ENCODE results near the gene CCDC33. TPM values are rescaled to one million over a fixed set of nuclear protein-coding genes. Genes with fewer than 3 reads are reported as not detected.

CCDC33 gene
- total and polyA plus RNA-seq, 5 donors from 2014 or later: not detected

- DNase-seq (no peak), ATAC-seq (ENCODE audit: low read depth in 2 of 2) (no peak)
- Mint-ChIP-seq H3K27me3 (no peaks in the 10 kb centered on the region), H3K27ac (no peak overlapping the region), H3K36me3 (no peaks in the 10 kb centered on the region), H3K4me1 (peaks cover 0 to 9% (median 0%) of the 10 kb centered on the region in 4 donors), H3K4me3 (no peak overlapping the region), H3K9me3 (peaks cover 0 to 1% (median 0%) of the 10 kb centered on the region in 7 donors)
- Histone ChIP-seq H3K4me1 (ENCODE audit: control insufficient read depth, insufficient read depth, low read length, poor library complexity, severe bottlenecking) (peaks cover 7% of the 10 kb centered on the region), H3K4me3 (ENCODE audit: low read depth, low read length) (no peak overlapping the region), H3K36me3 (ENCODE audit: control insufficient read depth, insufficient read depth, low read length) (no peaks in the 10 kb centered on the region), H3K9me3 (ENCODE audit: control insufficient read depth in 2 of 2, low read length in 2 of 2) (no peaks in the 10 kb centered on the region), H3K27me3 (ENCODE audit: control insufficient read depth, insufficient read depth, low read length) (no peaks in the 10 kb centered on the region), H3K27ac (ENCODE audit: insufficient read depth, low read length, poor library complexity, severe bottlenecking) (no peak overlapping the region)
These were observed 88.6 kb downstream of the CCDC33 start for GRCh38 chr15:74324714-74325113.

- Mint-ChIP-seq H3K27ac (no peak overlapping the region), H3K27me3 (no peaks in the 10 kb centered on the region), H3K4me1 (no peaks in the 10 kb centered on the region), H3K36me3 (no peaks in the 10 kb centered on the region), H3K4me3 (no peak overlapping the region), H3K9me3 (no peaks in the 10 kb centered on the region)
- Histone ChIP-seq H3K27me3 (ENCODE audit: control insufficient read depth, insufficient read depth, low read length) (no peaks in the 10 kb centered on the region), H3K4me3 (ENCODE audit: low read depth, low read length) (no peak overlapping the region), H3K4me1 (ENCODE audit: control insufficient read depth, insufficient read depth, low read length, poor library complexity, severe bottlenecking) (no peaks in the 10 kb centered on the region), H3K36me3 (ENCODE audit: control insufficient read depth, insufficient read depth, low read length) (no peaks in the 10 kb centered on the region), H3K9me3 (ENCODE audit: control insufficient read depth in 2 of 2, low read length in 2 of 2) (no peaks in the 10 kb centered on the region), H3K27ac (ENCODE audit: insufficient read depth, low read length, poor library complexity, severe bottlenecking) (no peak overlapping the region)
- DNase-seq (no peak), ATAC-seq (ENCODE audit: low read depth in 2 of 2) (no peak)
These were observed 90.6 kb downstream of the CCDC33 start for GRCh38 chr15:74326746-74327145.

GRCh38 chr15:74327756-74328155 lies 91.6 kb downstream of the CCDC33 start:
- Mint-ChIP-seq H3K36me3 (no peaks in the 10 kb centered on the region), H3K4me1 (no peaks in the 10 kb centered on the region), H3K27ac (peak overlapping the region in 1 of 3 donors; percentile 76), H3K9me3 (no peaks in the 10 kb centered on the region), H3K4me3 (no peak overlapping the region), H3K27me3 (no peaks in the 10 kb centered on the region)
- DNase-seq (no peak), ATAC-seq (ENCODE audit: low read depth in 2 of 2) (no peak)
- H3K4me1 ChIP-seq (ENCODE audit: control insufficient read depth, insufficient read depth, low read length, poor library complexity, severe bottlenecking): no peaks in the 10 kb centered on the region
- no peak overlapping the region for H3K27ac ChIP-seq (ENCODE audit: insufficient read depth, low read length, poor library complexity, severe bottlenecking)
- H3K36me3 ChIP-seq (ENCODE audit: control insufficient read depth, insufficient read depth, low read length): no peaks in the 10 kb centered on the region
- no peaks in the 10 kb centered on the region for H3K9me3 ChIP-seq (ENCODE audit: control insufficient read depth in 2 of 2, low read length in 2 of 2)
- no peaks in the 10 kb centered on the region for H3K27me3 ChIP-seq (ENCODE audit: control insufficient read depth, insufficient read depth, low read length)
- H3K4me3 ChIP-seq (ENCODE audit: low read depth, low read length): no peak overlapping the region

GRCh38 chr15:74328331-74329056 lies 92.4 kb downstream of the CCDC33 start:
- no peak overlapping the region for H3K4me3 ChIP-seq (ENCODE audit: low read depth, low read length)
- no peaks in the 10 kb centered on the region for H3K9me3 Mint-ChIP-seq
- H3K36me3 Mint-ChIP-seq: no peaks in the 10 kb centered on the region

GRCh38 chr15:74330861-74331408 lies 94.8 kb downstream of the CCDC33 start:
- H3K9me3 Mint-ChIP-seq: peaks cover 0 to 1% (median 0%) of the 10 kb centered on the region in 7 donors
- H3K4me3 Mint-ChIP-seq: no peak overlapping the region
- no peaks in the 10 kb centered on the region for H3K4me1 ChIP-seq (ENCODE audit: control insufficient read depth, insufficient read depth, low read length, poor library complexity, severe bottlenecking)
- no peak for ATAC-seq (ENCODE audit: low read depth in 2 of 2)
- H3K4me1 Mint-ChIP-seq: no peaks in the 10 kb centered on the region
- no peaks in the 10 kb centered on the region for H3K36me3 Mint-ChIP-seq
- no peak for DNase-seq
- no peaks in the 10 kb centered on the region for H3K9me3 ChIP-seq (ENCODE audit: control insufficient read depth in 2 of 2, low read length in 2 of 2)
- H3K36me3 ChIP-seq (ENCODE audit: control insufficient read depth, insufficient read depth, low read length): no peaks in the 10 kb centered on the region
- H3K27ac ChIP-seq (ENCODE audit: insufficient read depth, low read length, poor library complexity, severe bottlenecking): no peak overlapping the region
- no peaks in the 10 kb centered on the region for H3K27me3 Mint-ChIP-seq
- no peak overlapping the region for H3K27ac Mint-ChIP-seq
- H3K27me3 ChIP-seq (ENCODE audit: control insufficient read depth, insufficient read depth, low read length): no peaks in the 10 kb centered on the region
- no peak overlapping the region for H3K4me3 ChIP-seq (ENCODE audit: low read depth, low read length)

More at GRCh38 chr15:74328331-74329056, 92.4 kb downstream of the CCDC33 start:
- DNase-seq: no peak
- H3K27ac Mint-ChIP-seq: peak overlapping the region in 1 of 3 donors; percentile 84
- no peaks in the 10 kb centered on the region for H3K4me1 Mint-ChIP-seq
- Histone ChIP-seq H3K27ac (ENCODE audit: insufficient read depth, low read length, poor library complexity, severe bottlenecking) (no peak overlapping the region), H3K9me3 (ENCODE audit: control insufficient read depth in 2 of 2, low read length in 2 of 2) (no peaks in the 10 kb centered on the region), H3K36me3 (ENCODE audit: control insufficient read depth, insufficient read depth, low read length) (no peaks in the 10 kb centered on the region), H3K27me3 (ENCODE audit: control insufficient read depth, insufficient read depth, low read length) (no peaks in the 10 kb centered on the region), H3K4me1 (ENCODE audit: control insufficient read depth, insufficient read depth, low read length, poor library complexity, severe bottlenecking) (no peaks in the 10 kb centered on the region)
- ATAC-seq (ENCODE audit: low read depth in 2 of 2): no peak
- no peaks in the 10 kb centered on the region for H3K27me3 Mint-ChIP-seq
- H3K4me3 Mint-ChIP-seq: no peak overlapping the region

GRCh38 chr15:74332011-74332410 lies 95.9 kb downstream of the CCDC33 start:
- H3K27ac ChIP-seq (ENCODE audit: insufficient read depth, low read length, poor library complexity, severe bottlenecking): no peak overlapping the region
- Mint-ChIP-seq H3K27me3 (peaks cover 4% of the 10 kb centered on the region), H3K4me3 (no peak overlapping the region), H3K4me1 (no peaks in the 10 kb centered on the region), H3K27ac (no peak overlapping the region), H3K36me3 (no peaks in the 10 kb centered on the region), H3K9me3 (peaks cover 0 to 1% (median 0%) of the 10 kb centered on the region in 7 donors)
- H3K9me3 ChIP-seq (ENCODE audit: control insufficient read depth in 2 of 2, low read length in 2 of 2): no peaks in the 10 kb centered on the region
- no peak for DNase-seq
- no peaks in the 10 kb centered on the region for H3K27me3 ChIP-seq (ENCODE audit: control insufficient read depth, insufficient read depth, low read length)
- no peaks in the 10 kb centered on the region for H3K36me3 ChIP-seq (ENCODE audit: control insufficient read depth, insufficient read depth, low read length)
- H3K4me1 ChIP-seq (ENCODE audit: control insufficient read depth, insufficient read depth, low read length, poor library complexity, severe bottlenecking): no peaks in the 10 kb centered on the region
- H3K4me3 ChIP-seq (ENCODE audit: low read depth, low read length): no peak overlapping the region
- ATAC-seq (ENCODE audit: low read depth in 2 of 2): no peak

GRCh38 chr15:74332611-74333010 lies 96.5 kb downstream of the CCDC33 start:
- Histone ChIP-seq H3K9me3 (ENCODE audit: control insufficient read depth in 2 of 2, low read length in 2 of 2) (no peaks in the 10 kb centered on the region), H3K4me1 (ENCODE audit: control insufficient read depth, insufficient read depth, low read length, poor library complexity, severe bottlenecking) (no peaks in the 10 kb centered on the region), H3K27me3 (ENCODE audit: control insufficient read depth, insufficient read depth, low read length) (no peaks in the 10 kb centered on the region), H3K4me3 (ENCODE audit: low read depth, low read length) (no peak overlapping the region), H3K36me3 (ENCODE audit: control insufficient read depth, insufficient read depth, low read length) (no peaks in the 10 kb centered on the region), H3K27ac (ENCODE audit: insufficient read depth, low read length, poor library complexity, severe bottlenecking) (no peak overlapping the region)
- Mint-ChIP-seq H3K27me3 (peaks cover 4% of the 10 kb centered on the region), H3K36me3 (no peaks in the 10 kb centered on the region), H3K4me3 (no peak overlapping the region), H3K4me1 (no peaks in the 10 kb centered on the region), H3K9me3 (peaks cover 0 to 1% (median 0%) of the 10 kb centered on the region in 7 donors), H3K27ac (no peak overlapping the region)
- ATAC-seq (ENCODE audit: low read depth in 2 of 2): no peak
- DNase-seq: no peak

GRCh38 chr15:74333093-74333492 lies 97.0 kb downstream of the CCDC33 start:
- Histone ChIP-seq H3K4me3 (ENCODE audit: low read depth, low read length) (no peak overlapping the region), H3K27me3 (ENCODE audit: control insufficient read depth, insufficient read depth, low read length) (no peaks in the 10 kb centered on the region), H3K27ac (ENCODE audit: insufficient read depth, low read length, poor library complexity, severe bottlenecking) (no peak overlapping the region), H3K9me3 (ENCODE audit: control insufficient read depth in 2 of 2, low read length in 2 of 2) (no peaks in the 10 kb centered on the region), H3K36me3 (ENCODE audit: control insufficient read depth, insufficient read depth, low read length) (no peaks in the 10 kb centered on the region), H3K4me1 (ENCODE audit: control insufficient read depth, insufficient read depth, low read length, poor library complexity, severe bottlenecking) (no peaks in the 10 kb centered on the region)
- no peak overlapping the region for H3K27ac Mint-ChIP-seq
- no peaks in the 10 kb centered on the region for H3K4me1 Mint-ChIP-seq
- no peak overlapping the region for H3K4me3 Mint-ChIP-seq
- no peak for DNase-seq
- H3K36me3 Mint-ChIP-seq: no peaks in the 10 kb centered on the region
- H3K27me3 Mint-ChIP-seq: peaks cover 4% of the 10 kb centered on the region
- H3K9me3 Mint-ChIP-seq: peaks cover 0 to 1% (median 0%) of the 10 kb centered on the region in 7 donors
- ATAC-seq (ENCODE audit: low read depth in 2 of 2): no peak
